Stimulated activated CD4-positive, alpha-beta T cell treated with anti-CD3 and anti-CD28 coated beads, TNF-alpha, amount 100 ng/mL, for 48 hours (primary cell): ENCODE data around the gene SPRY1.

Experiments
- DNase-seq, 3 donors: peaks; one replicate each; pipeline ENCODE4 v3.0.0-alpha.2; 2020; ENCODE audit warnings: low read depth in 3 of 3

Gene SPRY1

DNA sequence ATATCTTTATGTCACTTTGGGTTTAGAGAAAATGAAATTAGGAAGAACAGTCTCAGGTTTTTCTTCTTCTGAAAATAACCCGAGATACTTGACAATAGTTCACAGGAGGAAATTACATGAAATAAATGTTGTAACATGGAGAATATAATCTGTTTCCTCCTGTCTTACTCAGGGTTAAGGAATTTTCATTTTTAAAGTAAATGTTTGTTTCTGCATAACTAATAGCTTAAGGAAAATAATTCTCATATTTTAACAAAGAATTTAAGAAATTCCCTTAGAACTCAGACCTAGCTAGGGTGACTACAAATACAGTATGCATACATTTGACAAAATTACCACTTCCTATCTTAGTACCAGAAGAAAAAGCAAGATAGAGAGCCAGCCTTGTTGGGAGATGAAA lies 17.2 kb upstream of the SPRY1 start:
- DNase-seq: no peak

GRCh38 chr4:123380728-123381716 lies 15.6 kb upstream of the SPRY1 start:
- no peak for DNase-seq

DNA sequence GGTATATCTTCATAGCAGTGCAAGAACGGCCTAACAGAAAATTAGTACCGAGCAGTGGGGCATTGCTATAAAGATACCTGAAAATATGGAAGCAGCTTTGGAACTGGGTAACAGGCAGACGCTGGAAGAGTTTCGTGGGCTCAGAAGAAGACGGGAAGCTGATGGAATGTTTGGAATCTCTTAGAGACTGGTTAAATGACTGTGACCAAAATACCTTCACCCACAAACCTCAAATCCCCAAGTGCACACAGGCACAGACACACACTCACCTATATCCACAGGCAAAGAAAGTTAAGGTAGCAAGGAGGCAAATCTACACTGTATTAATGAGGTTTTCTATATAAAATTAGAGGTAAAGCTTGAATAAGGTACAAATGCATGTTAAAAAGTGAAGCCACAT lies 14.6 kb upstream of the SPRY1 start:
- no peak for DNase-seq

DNA sequence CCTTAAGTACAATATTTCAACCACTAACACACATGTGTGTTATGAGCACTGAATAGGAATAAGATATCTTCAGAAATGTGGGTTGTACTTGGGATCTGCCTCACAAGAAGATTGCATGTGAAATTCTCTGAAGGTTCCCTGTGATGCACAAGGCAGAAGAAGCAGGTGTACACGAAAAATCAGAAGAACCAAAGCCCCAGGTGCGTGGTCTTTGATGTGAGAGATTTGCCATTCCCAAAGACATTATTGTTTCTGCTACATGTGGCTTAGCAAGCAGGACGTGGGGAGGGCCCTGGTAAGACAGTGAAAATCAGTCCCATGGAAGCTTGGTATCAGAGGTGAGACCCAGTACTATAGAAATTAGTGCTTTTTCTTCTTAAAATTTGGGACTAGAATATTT lies 13.0 kb upstream of the SPRY1 start:
- DNase-seq: no peak

GRCh38 chr4:123386609-123387008 lies 10.0 kb upstream of the SPRY1 start:
- DNase-seq: no peak

GRCh38 chr4:123390846-123391456 lies 5.6 kb upstream of the SPRY1 start:
- DNase-seq: no peak

- no peak for DNase-seq
These were observed 2.9 kb upstream of the SPRY1 start for GRCh38 chr4:123393721-123394120.

DNA sequence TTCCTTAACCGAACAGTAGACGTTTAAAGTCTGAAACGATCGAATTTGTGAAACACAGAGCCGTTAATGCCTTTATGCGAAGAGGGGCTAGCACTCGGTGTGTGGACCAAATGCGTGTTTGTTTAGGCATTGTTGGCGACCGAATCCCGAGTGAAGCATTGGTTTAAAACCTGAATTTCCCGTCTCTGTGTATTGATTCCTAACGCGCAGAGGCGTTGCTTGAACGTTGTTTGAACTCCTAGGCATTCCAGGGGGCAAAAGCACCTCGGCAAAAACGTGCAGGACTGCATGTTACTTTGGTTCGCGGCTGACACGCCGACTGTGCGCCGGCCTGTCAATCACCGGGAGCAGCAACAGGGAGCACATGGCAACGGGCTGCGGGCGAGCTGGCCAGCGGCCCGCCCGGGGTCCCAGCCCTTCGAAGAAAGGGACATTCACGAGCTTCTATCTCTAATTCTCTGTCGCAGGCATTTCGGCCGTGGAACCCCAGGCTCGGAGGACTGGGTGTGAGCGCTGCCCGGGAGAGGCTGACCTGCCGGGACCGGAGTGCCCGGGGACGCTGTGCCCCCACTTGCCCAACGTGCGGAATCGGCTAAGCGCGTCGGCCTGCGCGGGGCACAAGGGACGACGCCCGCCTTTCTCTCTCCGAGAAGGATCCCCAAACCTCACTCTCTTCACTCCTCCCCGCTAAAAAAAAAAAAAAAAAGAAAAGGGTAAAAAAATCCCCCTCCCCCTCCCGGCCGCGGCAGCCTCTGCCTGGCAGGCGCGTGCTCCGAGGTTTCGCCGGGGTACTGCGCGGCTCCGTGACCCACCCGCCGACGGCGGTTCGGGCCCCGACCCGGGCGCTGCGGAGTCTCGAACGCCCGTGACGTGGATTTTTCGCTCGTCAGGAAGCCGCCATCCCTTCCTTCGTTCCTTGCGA lies 810 bp downstream of the SPRY1 start:
- DNase-seq: peak; percentile 10 to 40 (median 21)

GRCh38 chr4:123398066-123398852 lies 1.7 kb downstream of the SPRY1 start:
- DNase-seq: peak; percentile 41 to 66 (median 44)

- DNase-seq: peak; percentile 26 to 45 (median 39)
These were observed 2.4 kb downstream of the SPRY1 start for GRCh38 chr4:123398853-123399626.

GRCh38 chr4:123399627-123400358 lies 3.2 kb downstream of the SPRY1 start:
- DNase-seq: no peak

GRCh38 chr4:123401271-123402120 lies 4.9 kb downstream of the SPRY1 start:
- DNase-seq: no peak

- DNase-seq: no peak
These were observed 5.5 kb downstream of the SPRY1 start for GRCh38 chr4:123402121-123402465.

DNA sequence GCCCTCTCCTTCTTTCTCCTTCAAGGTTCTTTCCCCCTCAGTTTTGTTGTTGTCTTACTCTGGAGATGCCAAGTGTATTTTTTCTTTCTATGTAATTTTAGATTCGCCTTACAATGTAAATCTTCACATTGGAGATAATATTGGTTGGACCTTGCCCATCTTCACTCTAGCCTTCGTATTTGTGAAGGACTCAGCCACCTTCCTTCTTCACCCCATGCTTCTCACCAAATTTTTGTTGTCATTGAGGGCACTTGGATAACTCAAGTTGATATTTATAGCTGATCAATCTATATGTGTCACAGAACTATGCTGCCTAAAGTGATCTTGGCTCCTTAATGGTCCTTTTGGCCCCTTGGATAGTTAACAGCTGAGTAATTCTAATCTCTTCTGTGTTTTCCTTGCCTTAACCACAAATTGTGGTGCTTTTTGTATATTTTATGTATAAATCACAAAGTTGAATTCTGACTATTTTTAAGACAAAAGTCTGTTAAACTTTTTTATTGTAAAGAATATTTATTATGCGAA lies 6.5 kb downstream of the SPRY1 start:
- DNase-seq: no peak

DNA sequence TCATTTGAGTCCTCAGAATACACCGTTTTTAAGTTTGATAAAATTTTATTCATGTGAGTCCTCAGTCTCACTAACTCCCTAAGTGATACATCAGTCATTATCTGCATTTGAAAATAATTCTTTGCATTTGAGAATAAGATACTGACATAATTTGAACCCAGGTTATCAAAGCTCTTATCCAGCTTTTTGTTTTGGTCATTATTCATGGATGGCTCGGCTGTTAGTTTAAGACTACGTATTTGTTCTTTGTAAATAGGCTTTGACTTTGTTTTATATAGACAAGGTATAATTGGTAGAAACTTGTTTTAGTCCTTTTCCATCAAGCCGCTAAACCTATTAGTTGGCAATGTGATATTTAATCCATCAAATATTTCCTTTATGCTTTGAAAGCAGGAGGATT lies 7.9 kb downstream of the SPRY1 start:
- DNase-seq: no peak

- no peak for DNase-seq
These were observed 8.8 kb downstream of the SPRY1 start for GRCh38 chr4:123405267-123405865.

GRCh38 chr4:123406872-123407271 lies 10.3 kb downstream of the SPRY1 start:
- DNase-seq: no peak

- no peak for DNase-seq
These were observed 12.0 kb downstream of the SPRY1 start for GRCh38 chr4:123408471-123409084.
